GM18951 (cell line): ENCODE measurements around the gene GABRR2.
A peak's percentile ranks its signal among the peaks of the same experiment; 100 is the strongest.

Experiments used
- POLR2A ChIP-seq: IDR thresholded peaks from 4 replicates; pipeline ENCODE4 v1.6.1; 2011; ENCODE audit warnings: mild to moderate bottlenecking; ENCODE audit not compliant: insufficient read length, insufficient read depth; ENCODE audit errors: extremely low read depth
- in situ Hi-C: fragments of 300-500 bp; cut with MboI; formaldehyde crosslinking; loops from one replicate; pipeline ENCODE4 v1.12.0; 2022; ENCODE audit warnings: low sequenced_read_pairs, mixed read lengths, inconsistent platforms; ENCODE audit not compliant: unreplicated experiment

Gene GABRR2

DNA sequence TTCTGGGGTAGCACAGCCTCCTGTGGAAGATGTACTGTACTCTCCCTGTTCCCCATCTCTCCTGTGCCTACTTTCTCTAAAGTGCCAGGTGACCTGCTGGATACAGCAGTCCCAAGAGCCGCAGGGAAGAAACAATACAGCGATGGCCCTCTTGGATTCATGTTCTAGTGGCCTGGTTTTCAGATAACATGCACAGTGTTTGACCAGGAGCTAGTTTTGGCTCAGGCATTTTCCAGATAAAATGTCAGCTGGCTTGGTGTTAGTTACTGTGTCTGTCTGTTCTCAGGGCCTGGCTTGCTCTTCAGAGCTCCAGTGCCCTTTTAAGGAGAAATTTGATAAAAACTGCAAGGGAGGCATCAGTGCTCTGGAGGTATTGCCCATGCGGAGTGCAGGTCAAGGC is 41.3 kb downstream of the GABRR2 start:
- in situ Hi-C loops, result no loop called here
- TF ChIP-seq POLR2A, result no peak

DNA sequence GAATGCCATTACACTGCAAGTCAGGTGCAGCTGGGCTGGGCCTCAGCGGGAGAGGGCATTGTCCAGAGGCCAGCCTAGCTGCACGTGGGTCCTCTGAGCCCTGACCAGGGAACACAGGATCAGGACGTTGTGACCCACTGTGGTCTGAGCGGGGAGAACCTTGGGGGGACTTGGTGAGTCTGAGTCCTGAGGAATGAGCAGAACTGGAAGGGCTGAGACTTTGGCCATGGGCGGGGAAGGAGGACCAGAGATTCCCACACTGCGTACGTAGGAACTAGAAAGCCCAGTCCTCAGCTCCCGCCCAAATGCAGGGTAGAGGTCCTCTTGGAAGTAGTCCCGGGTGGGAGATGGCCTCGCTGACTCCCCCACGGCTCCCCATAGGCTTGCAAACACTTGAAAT is 42.5 kb downstream of the GABRR2 start:
- in situ Hi-C loops, result no loop called here

DNA sequence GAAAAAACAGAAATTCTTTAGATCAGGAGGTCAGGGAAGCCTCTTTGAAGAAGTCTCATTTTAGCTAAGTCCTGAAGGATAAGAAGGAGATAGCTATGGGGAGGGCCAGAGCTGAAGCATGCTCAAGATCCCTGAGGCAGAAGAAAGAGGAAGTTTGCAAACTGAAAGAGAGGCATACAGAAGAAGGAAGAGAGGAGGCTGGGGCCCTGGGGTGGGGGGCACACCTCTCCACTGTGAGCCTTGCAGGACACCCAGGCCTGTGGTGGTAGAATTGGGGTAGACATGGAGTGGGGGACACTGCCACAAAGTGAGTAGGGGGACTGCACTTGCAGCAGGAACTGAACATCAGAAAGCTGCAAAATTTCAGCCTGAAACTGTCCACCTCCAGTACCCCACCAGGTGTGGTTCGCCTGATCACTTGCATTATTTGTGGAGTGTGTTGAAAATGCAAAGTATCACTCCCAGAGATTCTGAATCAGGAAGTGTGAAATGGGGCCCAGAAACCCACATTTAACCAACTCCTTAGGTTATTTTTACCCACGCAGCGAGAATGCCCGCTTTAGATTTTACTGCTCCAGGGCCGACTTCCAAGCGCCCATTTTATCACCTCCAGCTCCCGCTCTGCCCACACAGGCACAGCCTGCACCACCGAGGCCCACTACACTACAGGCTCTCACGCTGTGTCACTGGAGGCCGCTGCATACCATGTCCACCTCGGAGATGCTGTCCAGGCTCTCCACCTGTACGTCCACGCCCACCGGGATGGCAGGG is 44.0 kb downstream of the GABRR2 start:
- TF ChIP-seq POLR2A, result peak; percentile 23
- in situ Hi-C loops, result no loop called here

More for the DNA sequence above, 42.5 kb downstream of the GABRR2 start:
- TF ChIP-seq POLR2A, result no peak

DNA sequence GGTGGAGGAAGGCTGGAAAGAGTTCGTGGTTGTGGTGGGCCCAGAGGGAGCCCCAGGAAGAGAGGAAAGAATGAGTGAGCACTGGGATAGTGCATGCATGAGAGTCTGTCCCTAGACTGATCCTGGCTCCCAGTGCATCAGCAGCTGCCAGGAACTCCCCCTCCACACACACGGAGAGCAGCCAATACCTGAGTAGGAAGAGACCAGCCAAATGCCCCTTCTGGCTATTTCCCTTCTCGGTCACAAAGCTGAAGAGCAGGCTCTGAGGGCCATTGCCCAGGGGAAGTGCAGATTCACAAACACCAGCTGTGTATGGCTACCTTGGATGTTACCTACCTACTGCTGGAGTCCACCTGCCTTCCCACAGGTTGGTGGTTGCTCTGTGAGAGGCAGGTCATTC is 45.1 kb downstream of the GABRR2 start:
- in situ Hi-C loops, result no loop called here
- no peak for TF ChIP-seq POLR2A

DNA sequence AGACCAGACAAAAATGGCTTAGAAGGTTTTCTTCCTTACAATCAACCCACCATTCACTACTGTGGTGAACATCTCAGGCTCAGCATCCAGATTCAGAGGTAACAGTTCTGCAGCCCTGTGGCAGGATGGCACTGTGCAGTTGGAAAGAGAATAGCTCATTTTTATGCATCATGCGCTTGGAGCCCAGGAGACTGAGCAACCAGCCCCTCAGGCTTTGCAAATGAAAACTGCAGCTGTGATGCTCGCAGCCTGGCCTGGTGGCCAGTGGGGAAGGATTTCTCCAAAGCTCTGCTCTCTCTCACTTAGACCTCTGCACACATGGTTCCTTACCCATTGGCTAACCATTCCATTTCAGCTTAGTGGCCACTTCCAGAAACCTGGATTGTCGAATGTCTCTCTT is 45.8 kb downstream of the GABRR2 start:
- no peak for TF ChIP-seq POLR2A
- in situ Hi-C loops, result no loop called here

DNA sequence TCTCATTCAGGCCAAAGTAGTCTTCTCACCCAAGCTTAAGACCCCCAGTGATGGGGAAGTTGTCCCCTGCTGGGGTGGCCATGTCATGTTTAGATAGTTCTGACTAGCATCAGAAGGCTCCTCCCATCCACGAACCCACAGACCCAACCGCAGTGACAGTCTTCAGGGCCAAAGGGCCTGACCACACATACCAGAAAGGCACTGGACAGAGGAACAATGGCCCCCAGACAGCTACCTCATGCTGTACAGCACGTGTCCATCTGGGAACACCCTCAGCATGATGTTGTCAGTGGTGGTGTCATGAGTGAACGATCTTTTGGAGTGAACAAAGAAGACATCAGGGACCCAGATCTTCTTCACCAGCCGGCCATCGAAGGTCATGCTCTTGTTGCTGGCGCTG is 46.3 kb downstream of the GABRR2 start:
- in situ Hi-C loops, result no loop called here
- no peak for TF ChIP-seq POLR2A

DNA sequence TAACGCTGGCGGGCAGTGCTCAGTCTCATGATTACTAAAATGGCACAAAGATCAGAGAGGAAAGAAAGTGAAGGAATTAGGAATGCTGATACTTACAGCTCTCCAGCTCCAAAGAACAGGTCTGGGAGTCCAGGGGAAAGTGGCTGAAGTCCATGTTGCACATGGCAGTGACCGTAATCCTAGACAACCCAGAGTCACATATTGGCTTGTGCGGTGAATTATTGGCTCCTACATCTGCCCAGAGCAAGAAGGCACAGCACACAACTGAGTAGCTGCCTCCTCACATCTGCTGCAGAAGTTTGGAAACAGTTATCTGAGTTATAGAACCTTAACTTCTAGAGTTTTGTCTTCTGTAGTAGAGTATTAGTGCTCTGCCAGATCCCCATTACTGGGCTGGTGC is 47.2 kb downstream of the GABRR2 start:
- in situ Hi-C loops, result no loop called here
- no peak for TF ChIP-seq POLR2A

DNA sequence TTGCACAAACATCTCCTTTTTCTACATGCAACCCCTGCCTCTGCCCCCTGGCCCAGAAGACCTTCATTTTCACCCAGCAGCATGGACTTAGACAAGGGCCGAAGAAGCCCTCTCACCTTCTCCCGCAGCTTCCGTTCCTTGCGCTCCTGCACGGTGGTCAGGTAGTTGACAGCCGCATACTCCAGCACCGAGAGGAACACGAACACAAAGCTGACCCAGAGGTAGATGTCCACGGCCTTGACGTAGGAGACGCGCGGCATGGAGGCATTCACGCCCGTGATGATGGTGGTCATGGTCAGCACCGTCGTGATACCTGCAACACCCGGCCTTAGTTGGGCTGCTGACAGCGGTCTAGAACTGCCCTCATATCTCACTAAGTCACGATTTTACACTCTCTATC is 50.8 kb downstream of the GABRR2 start:
- no peak for TF ChIP-seq POLR2A
- in situ Hi-C loops, result no loop called here

DNA sequence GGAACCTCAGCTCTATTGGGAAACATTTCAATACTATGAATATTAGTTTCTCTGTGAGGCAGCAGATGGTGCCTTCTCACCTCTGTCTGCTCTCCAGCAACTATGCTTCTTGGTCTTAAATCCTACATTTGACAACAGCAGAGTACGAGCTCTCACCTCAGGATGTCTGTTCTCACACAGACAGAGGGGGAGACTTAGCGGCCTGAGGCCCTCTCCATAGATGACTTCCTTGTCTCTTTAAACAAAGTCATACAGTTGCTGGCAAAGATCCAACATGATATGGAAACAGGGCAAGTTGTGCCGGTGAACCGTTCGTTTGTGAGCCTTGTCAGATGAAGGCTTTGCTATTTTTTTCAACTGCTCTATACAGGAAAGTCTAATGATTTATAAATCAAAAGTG is 54.3 kb downstream of the GABRR2 start:
- in situ Hi-C loops, result no loop called here

DNA sequence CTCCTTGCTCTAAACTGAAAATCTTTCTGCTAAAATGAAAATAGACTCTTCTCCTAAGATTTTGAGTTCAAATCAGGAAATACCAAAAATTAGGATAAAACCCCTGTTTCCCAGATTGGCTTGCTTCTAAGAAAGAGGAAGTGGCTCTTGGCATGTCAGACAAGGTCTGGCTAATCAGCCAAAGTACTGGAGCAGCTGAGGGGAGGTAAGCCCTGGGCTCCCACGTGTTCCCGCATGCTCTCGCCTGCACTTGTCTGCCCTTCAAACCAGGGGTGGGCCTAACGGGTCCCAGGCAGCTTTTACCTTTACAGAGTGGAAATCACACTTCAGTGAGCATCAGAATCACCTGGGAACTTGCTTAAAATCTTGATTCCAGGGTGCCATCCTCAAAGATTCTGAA is 54.8 kb downstream of the GABRR2 start:
- no peak for TF ChIP-seq POLR2A
- in situ Hi-C loops, result no loop called here

More for the DNA sequence above, 54.3 kb downstream of the GABRR2 start:
- no peak for TF ChIP-seq POLR2A

DNA sequence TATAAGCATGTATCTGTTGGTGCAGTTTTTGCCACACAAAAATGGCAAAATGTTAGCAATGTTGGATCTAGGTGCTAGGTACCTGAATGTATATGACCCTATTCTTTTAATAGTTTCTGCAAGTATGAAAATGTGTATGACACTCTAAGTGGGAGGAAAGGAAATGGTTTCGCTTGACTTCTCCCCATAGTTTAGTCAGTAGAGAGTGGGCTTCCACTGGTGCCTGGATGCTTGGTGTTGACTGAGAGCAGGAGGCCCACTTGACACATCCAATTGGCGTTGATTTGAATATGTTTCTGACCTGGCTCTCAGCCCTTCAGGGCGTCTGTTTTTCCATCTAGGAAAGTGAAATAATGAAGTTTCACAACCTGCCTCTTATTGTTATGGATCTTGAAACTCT is 56.2 kb downstream of the GABRR2 start:
- TF ChIP-seq POLR2A, result no peak
- in situ Hi-C loops, result no loop called here

DNA sequence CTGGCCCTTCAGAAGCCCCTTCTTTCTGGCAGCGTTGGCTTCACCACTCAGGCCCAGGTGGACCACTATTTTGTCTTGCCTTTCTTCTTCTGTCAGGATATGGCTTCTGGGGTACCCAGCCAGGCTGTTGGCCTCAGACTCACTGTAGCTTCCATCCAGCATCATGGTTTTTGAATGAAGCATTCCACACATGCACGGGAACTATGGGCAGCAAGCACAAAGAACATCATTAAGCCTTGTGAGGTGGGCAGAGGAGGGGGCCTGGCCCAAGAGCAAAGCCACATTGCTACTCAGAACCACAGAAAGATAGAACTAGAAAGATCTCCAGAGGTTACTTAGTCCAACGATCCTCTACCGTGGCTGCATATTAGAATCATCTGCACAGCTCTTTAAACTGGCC is 57.3 kb downstream of the GABRR2 start:
- in situ Hi-C loops, result no loop called here

DNA sequence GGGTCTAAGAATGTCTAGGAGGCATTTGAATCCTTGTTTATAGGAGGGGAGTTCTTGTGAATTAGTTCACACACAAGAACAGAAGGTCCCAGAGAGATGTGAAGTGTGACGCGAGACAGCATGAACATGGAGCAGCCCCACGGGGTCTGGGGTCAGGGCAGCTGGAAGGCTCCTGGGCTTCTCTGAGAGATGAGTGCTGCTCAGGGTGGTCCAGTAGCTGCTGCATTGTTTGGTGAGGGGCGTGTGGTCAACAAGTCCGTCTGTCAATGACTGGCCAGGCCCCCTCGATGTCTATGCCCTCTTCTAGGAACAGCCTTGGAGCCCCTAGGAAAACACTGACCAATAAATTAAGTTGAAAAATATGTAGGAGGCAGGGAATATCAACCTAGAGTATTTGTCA is 57.8 kb downstream of the GABRR2 start:
- no peak for TF ChIP-seq POLR2A
- in situ Hi-C loops, result no loop called here

More for the DNA sequence above, 57.3 kb downstream of the GABRR2 start:
- TF ChIP-seq POLR2A, result no peak

DNA sequence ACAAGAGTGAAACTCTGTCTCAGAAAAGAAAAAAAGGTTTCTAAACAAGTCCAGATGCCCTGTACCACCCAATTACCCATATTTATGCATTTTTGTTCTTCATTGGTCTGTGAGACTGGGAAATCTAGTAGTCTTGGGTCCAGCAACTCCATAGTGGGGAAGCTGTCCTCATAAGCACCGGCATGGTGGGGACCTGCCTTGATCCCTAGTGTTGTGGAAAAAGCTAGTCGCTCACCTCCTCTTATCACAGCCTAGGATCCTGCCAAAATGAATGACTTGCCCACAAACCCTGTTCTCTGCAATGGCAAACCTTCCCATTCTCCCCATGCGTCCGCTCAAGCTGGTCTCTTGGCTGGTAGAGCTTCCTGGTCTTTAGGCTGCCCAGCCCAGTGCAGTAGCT is 59.7 kb downstream of the GABRR2 start:
- no peak for TF ChIP-seq POLR2A
- in situ Hi-C loops, result no loop called here
